Fibroblast of villous mesenchyme (primary cell): ENCODE measurements around the gene YJU2. TPM values are rescaled to one million over a fixed set of nuclear protein-coding genes. Genes with fewer than 3 reads are reported as not detected.
"Not testable (repeated sequence)": the region's sequence is repeated elsewhere in the genome, so short reads cannot be mapped to it uniquely, and the experiment has no call there.

Source experiments
- DNase-seq: peaks from one replicate; pipeline ENCODE4 v3.0.0-alpha.2; 2010; ENCODE audit warnings: low read depth
- H3K4me3 ChIP-seq: 2 replicates; pipeline ENCODE4 v1.5.1; 2011; ENCODE audit warnings: low read depth, mild to moderate bottlenecking, low read length
- total RNA-seq: library from RNA; depleted of rRNA; stranded (reverse); fragments of >200 nt; gene quantifications from 2 replicates; pipeline ENCODE4 v1.2.3, GENCODE V29; 2012
- TF ChIP-seq, protein P1 (sequence below): IDR thresholded peaks from 2 replicates; pipeline ENCODE4 v1.5.1; 2012; ENCODE audit warnings: low read depth, mild to moderate bottlenecking, low read length; ENCODE audit not compliant: insufficient read depth

Gene YJU2
- total RNA-seq, 1 donor = 13.0 TPM

GRCh38 chr19:4228765-4229178, 18.1 kb upstream of the YJU2 start:
- TF ChIP-seq, protein P1, sequence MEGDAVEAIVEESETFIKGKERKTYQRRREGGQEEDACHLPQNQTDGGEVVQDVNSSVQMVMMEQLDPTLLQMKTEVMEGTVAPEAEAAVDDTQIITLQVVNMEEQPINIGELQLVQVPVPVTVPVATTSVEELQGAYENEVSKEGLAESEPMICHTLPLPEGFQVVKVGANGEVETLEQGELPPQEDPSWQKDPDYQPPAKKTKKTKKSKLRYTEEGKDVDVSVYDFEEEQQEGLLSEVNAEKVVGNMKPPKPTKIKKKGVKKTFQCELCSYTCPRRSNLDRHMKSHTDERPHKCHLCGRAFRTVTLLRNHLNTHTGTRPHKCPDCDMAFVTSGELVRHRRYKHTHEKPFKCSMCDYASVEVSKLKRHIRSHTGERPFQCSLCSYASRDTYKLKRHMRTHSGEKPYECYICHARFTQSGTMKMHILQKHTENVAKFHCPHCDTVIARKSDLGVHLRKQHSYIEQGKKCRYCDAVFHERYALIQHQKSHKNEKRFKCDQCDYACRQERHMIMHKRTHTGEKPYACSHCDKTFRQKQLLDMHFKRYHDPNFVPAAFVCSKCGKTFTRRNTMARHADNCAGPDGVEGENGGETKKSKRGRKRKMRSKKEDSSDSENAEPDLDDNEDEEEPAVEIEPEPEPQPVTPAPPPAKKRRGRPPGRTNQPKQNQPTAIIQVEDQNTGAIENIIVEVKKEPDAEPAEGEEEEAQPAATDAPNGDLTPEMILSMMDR = no peak
- H3K4me3 ChIP-seq = no peak overlapping the region
- no peak for DNase-seq

DNA sequence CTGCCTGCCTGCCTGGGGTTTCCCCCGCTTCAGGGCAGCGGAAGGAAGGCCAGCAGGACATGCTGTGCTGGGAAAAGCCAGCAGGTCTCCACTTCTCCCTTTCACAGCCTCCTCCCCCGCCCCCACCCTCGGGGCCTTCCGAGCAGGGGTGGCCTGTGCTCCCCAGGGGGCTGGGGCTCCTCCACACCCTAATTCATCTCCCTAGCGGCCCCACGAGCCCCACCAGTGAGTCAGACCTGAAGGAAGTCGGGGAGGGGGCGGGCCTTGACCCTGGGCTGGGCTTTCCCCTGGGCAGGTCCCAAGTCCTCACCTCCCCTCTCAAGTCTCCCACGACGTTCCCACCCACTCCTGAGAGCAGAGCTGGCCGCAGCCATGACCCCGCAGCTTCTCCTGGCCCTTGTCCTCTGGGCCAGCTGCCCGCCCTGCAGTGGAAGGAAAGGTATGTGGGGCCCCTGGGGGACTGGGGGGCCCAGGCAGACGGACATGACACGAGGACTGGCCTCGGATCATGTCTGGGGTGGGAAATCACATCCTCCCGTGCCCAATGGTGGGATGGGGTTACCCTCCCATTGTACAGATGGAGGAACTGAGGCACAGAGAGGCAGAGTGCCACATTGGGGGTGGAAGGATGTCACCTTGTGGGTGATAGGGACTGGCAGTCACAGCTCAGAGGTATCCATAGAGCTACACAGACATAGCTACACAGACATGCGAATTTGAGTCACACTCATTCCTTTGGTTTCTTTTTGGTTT, 17.5 kb upstream of the YJU2 start, which contains the start of gene EBI3:
Gene EBI3, plus strand, starts transcription at position 345 of the 753 bp plus-strand sequence. Its CDS starts 28 bp downstream, at position 373.
- peak within 1 kb of the TSS; percentile 12 for H3K4me3 ChIP-seq
- DNase-seq = peak; percentile 40
- TF ChIP-seq, protein P1 = no peak

DNA sequence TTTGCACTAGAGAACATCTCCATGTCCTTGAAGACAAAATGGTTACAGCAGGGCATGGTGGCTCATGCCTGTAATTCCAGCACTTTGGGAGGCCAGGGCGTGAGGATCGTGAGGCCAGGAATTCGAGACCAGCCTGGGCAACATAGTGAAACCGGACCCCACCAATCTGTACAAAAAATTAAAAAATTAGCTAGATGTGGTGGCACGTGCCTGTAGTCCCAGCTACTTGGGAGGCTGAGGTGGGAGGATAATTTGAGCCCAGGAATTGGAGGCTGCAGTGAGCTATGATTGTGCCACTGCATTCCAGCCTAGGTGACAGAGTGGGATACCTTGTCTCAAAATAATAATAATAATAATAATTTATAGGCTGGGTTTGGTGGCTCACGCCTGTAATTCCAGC, 16.6 kb upstream of the YJU2 start:
- not testable (repeated sequence) for H3K4me3 ChIP-seq, DNase-seq

GRCh38 chr19:4231521-4231920, 15.4 kb upstream of the YJU2 start:
- not testable (repeated sequence) for H3K4me3 ChIP-seq, DNase-seq

GRCh38 chr19:4232139-4232538, 14.7 kb upstream of the YJU2 start:
- DNase-seq, H3K4me3 ChIP-seq: not testable (repeated sequence)

- H3K4me3 ChIP-seq = no peak overlapping the region
- DNase-seq = no peak
- TF ChIP-seq, protein P1 = no peak
Measured at GRCh38 chr19:4232614-4233281, 14.1 kb upstream of the YJU2 start.

DNA sequence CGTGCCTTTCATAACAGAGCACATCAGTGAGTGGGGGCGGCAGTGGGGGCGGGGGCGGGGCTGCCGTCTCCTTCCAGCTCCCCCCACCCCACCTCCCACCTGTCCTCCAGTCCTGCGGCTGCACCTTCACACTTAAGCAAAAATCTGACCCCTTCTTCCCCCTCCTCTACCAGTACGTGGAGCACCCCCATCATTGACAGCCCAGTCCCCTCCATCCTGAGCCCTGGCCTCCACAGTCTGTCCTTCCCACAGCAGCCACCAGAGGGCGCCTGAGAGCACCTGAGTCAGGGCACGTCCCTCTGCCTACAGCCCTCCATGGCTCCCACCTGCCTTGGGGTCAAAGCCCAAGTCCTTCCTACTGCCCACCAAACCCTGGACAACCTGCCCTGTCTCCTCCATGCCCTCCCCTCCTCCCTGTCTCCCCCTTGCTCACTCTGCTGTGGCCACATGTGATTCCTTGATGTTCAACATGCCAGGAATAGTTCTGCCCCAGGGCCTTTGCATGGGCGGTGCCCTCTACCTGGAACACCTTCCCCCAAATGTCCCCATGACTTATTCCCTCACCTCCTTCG, 13.5 kb upstream of the YJU2 start:
- H3K4me3 ChIP-seq = no peak overlapping the region
- DNase-seq = peak; percentile 14
- TF ChIP-seq, protein P1 = peak; percentile 72

DNA sequence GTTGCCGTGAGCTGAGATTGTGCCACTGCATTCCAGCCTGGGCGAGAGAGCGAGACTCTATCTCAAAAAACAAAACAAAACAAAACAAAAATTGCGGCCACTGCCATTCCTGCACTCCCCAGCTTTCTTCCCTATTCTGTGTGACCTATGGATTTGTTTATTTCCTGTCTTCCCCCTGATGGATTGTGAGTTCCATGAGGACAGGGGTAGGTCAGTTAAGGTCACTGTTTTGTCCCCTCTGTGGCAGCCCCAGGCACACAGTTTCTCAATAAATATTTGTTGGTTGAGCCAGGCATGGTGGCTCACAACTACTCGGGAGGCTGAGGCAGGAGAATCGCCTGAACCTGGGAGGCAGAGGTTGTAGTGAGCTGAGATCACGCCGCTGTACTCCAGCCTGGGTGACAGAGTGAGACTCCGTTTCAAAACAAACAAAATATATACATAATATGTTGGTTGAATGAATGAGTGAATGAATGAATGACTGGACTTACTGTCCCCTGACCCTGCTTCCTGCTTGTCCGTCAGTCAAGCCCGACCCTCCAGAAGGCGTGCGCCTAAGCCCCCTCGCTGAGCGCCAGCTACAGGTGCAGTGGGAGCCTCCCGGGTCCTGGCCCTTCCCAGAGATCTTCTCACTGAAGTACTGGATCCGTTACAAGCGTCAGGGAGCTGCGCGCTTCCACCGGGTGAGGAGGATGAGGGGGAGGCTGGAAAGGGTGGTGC, 12.6 kb upstream of the YJU2 start:
- no peak overlapping the region for H3K4me3 ChIP-seq
- no peak for DNase-seq
- TF ChIP-seq, protein P1 = no peak
